Esophagus squamous epithelium (tissue), 5 donors: ENCODE results near the gene RAPH1. TPM values are rescaled to one million over a fixed set of nuclear protein-coding genes. Genes with fewer than 3 reads are reported as not detected.

Experiments
- DNase-seq: peaks from one replicate; lab custom pipeline; 2025; lab: John Stamatoyannopoulos, UW
- H3K27ac ChIP-seq, 4 donors: fragments of 200-600 bp; sonication (generic); one replicate each; pipeline ENCODE4 v1.5.1; 2016 to 2019; ENCODE audit warnings: mild to moderate bottlenecking in 1 of 4
- H3K27me3 ChIP-seq, 4 donors: fragments of 200-600 bp; sonication (generic); 1 replicate in 3 of 4; 2 replicates in 1 of 4; pipeline versions ENCODE4 v1.5.1 to v1.6.0; 2017 to 2021; ENCODE audit warnings: antibody characterized with exemption in 1 of 4
- H3K36me3 ChIP-seq, 3 donors: fragments of 200-600 bp; sonication (generic); one replicate each; pipeline ENCODE4 v1.5.1; 2016 to 2019
- H3K4me1 ChIP-seq, 3 donors: fragments of 200-600 bp; sonication (generic); one replicate each; pipeline ENCODE4 v1.5.1; 2017 to 2019
- H3K4me3 ChIP-seq, 4 donors: fragments of 200-600 bp; sonication (generic); 1 replicate in 3 of 4; 2 replicates in 1 of 4; pipeline ENCODE4 v1.5.1; 2016 to 2019; ENCODE audit warnings: mild to moderate bottlenecking in 2 of 4, moderate library complexity in 1 of 4
- H3K9me3 ChIP-seq, 3 donors: fragments of 200-600 bp; sonication (generic); one replicate each; pipeline ENCODE4 v1.5.1; 2016 to 2019
- POLR2A ChIP-seq, 4 donors: fragments of 450-650 bp; IDR thresholded peaks; one replicate each; pipeline ENCODE4 v1.6.1; 2017; ENCODE audit warnings: antibody characterized with exemption in 4 of 4, mild to moderate bottlenecking in 4 of 4, moderate library complexity in 3 of 4
- WGBS, 2 donors: methylation state at CpG; one replicate each; pipeline ENCODE4 v1.1.5; 2018; 5-methylcytosine and 5-hydroxymethylcytosine counted together
- intact Hi-C: fragments of 100-400 bp; cut with DNase I; formaldehyde crosslinking; loops from one replicate; pipeline ENCODE4 v1.15.0; 2022
- total RNA-seq, 4 donors: library from RNA; depleted of rRNA; stranded (reverse); fragments of >200 nt; gene quantifications; one replicate each; pipeline ENCODE4 v1.1.0, GENCODE V29; 2016
- TF ChIP-seq, protein P1 (sequence below), 6 experiments: fragments of 450-650 bp in 4 of 6; fragments of 200-600 bp in 2 of 6; sonication (generic) in 2 of 6; IDR thresholded peaks; one replicate each; pipeline ENCODE4 v1.5.1; 2016 to 2019; ENCODE audit warnings: antibody characterized with exemption in 6 of 6, mild to moderate bottlenecking in 4 of 6, moderate library complexity in 4 of 6
- donor health status: DM: yes; HTN: yes; CAD: no.

RAPH1 gene
- total RNA-seq, 4 donors from 2014 or later: 10.6 to 105 (median 26.0) TPM

DNA sequence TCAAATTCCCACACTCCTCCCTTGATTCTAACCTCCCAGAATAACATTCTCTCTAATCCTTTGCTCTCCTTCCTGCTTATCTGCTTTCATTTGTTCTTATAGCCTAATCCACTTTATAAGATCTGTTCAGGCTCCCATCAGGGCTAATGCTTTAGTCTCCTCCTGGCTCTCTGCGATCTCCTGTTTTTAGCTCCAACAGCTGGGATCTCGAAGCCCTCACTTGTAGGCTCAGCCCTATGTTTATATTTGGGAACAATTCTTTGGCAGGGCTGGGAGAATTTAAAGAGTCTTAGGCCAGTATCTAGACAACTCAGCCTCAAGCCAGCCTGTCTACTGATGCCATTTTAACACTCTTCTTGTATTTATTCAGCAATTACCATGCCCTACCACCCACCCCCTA is 27.2 kb upstream of the RAPH1 start:
- H3K36me3 ChIP-seq: no peaks in the 10 kb centered on the region
- intact Hi-C loops: no loop called here
- DNase-seq: no peak
- H3K27me3 ChIP-seq: no peaks in the 10 kb centered on the region
- no peaks in the 10 kb centered on the region for H3K9me3 ChIP-seq
- peaks cover 0 to 10% (median 0%) of the 10 kb centered on the region in 3 donors for H3K4me1 ChIP-seq
- H3K27ac ChIP-seq: peak overlapping the region in 2 of 4 donors; percentile 33 to 38
- no peak overlapping the region for H3K4me3 ChIP-seq
- TF ChIP-seq, protein P1, sequence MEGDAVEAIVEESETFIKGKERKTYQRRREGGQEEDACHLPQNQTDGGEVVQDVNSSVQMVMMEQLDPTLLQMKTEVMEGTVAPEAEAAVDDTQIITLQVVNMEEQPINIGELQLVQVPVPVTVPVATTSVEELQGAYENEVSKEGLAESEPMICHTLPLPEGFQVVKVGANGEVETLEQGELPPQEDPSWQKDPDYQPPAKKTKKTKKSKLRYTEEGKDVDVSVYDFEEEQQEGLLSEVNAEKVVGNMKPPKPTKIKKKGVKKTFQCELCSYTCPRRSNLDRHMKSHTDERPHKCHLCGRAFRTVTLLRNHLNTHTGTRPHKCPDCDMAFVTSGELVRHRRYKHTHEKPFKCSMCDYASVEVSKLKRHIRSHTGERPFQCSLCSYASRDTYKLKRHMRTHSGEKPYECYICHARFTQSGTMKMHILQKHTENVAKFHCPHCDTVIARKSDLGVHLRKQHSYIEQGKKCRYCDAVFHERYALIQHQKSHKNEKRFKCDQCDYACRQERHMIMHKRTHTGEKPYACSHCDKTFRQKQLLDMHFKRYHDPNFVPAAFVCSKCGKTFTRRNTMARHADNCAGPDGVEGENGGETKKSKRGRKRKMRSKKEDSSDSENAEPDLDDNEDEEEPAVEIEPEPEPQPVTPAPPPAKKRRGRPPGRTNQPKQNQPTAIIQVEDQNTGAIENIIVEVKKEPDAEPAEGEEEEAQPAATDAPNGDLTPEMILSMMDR (IDR thresholded peaks at IDR 0.05): no peak
- TF ChIP-seq POLR2A (IDR thresholded peaks at IDR 0.05): no peak
- WGBS, 2 donors: 65 to 71% methylated on average over 2 of the region's 2 CpGs

DNA sequence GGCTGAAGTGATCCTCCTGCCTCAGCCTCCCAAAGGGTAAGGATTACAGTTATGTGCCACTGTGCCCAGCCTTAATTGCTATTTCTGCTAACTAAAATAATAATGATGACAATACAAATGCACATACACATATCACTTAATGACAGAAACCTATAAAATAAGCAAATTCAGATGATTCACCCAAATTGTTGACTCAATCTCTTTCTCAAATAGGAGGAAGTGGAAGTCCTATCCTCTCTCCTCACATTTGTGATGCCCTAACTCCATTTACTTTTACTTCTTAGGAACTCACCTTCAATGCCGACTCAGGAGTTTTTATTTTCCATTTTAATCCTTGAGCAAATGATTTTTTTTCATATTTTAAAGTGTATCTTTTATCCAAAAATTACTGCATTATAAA is 24.5 kb upstream of the RAPH1 start:
- Histone ChIP-seq H3K27me3 (no peaks in the 10 kb centered on the region), H3K36me3 (no peaks in the 10 kb centered on the region), H3K27ac (no peak overlapping the region), H3K4me3 (no peak overlapping the region), H3K4me1 (peaks cover 0 to 10% (median 0%) of the 10 kb centered on the region in 3 donors), H3K9me3 (no peaks in the 10 kb centered on the region)
- TF ChIP-seq POLR2A (IDR thresholded peaks at IDR 0.05): no peak
- TF ChIP-seq, protein P1 (IDR thresholded peaks at IDR 0.05): no peak
- no peak for DNase-seq
- intact Hi-C loops: no loop called here
- WGBS, 2 donors: 32 to 96% methylated on average over 1 of the region's 1 CpG

DNA sequence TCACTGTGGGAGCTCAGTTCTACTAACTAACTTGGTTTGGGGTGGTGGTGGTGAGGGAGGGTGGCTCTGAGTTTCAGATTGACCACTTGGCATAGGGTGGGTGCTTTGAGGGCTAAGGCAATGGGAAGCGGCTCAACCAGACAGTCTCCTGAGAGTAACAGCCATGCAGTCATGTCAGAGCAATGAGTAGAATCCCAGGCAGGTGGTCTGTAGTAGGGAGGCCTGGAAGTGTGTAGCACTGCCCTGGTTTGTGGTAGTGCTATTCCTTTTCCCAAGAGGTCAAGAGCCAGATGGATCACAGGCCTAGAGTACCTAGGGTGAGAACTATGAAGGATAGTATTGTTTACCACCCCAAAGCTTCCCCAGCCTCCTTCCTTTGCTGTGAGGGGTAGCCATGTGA is 18.7 kb upstream of the RAPH1 start:
- no peak overlapping the region for H3K4me3 ChIP-seq
- H3K4me1 ChIP-seq: no peaks in the 10 kb centered on the region
- no peaks in the 10 kb centered on the region for H3K27me3 ChIP-seq
- intact Hi-C loops: no loop called here
- H3K27ac ChIP-seq: no peak overlapping the region
- 85% methylated on average over 1 of the region's 1 CpG for WGBS, 2 donors
- H3K36me3 ChIP-seq: no peaks in the 10 kb centered on the region
- no peaks in the 10 kb centered on the region for H3K9me3 ChIP-seq
- TF ChIP-seq POLR2A (IDR thresholded peaks at IDR 0.05): no peak
- DNase-seq: no peak

DNA sequence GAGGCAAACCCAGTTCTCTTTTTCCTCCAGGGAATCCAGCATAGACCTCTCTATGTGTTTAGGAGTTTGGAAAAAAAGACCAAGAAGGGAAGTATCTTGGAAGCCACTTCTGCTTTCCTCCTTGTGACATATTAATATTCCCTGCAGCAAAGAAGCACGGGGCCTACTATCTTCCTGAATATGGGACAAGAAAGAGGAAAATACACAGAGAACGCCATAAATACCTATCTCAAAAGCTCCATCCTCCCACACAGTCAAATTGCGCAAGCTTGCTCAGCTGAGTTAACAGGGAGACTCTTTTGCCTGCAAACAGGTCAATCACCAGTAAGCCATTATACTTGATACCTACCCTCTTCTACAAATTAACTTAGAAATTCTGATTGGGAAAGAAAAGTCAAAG is 16.7 kb upstream of the RAPH1 start:
- Histone ChIP-seq H3K4me3 (no peak overlapping the region), H3K27me3 (no peaks in the 10 kb centered on the region), H3K9me3 (no peaks in the 10 kb centered on the region), H3K36me3 (no peaks in the 10 kb centered on the region), H3K4me1 (no peaks in the 10 kb centered on the region), H3K27ac (no peak overlapping the region)
- WGBS, 2 donors: 45 to 51% methylated on average over 3 of the region's 3 CpGs
- DNase-seq: no peak
- TF ChIP-seq, protein P1 (IDR thresholded peaks at IDR 0.05): no peak
- TF ChIP-seq POLR2A (IDR thresholded peaks at IDR 0.05): no peak
- intact Hi-C loops: no loop called here

DNA sequence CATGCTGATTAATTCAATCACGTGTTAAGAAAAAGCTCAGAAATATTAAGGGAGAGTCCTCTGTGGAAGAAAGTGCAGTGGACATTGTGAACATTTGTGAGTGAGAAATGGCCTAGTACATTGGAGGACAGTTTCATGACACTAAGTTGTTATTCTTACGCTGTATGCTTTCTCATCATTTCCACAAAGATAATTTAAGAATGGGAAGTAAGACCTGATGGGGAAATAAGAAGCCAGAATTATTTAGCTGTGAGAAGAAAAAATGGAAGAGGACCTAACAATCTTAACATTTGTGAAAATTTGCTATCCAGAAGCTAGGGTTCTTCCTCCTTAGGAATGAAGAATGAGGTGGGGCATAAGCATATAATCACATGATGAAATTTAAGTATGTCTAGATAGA is 15.2 kb upstream of the RAPH1 start:
- H3K4me3 ChIP-seq: no peak overlapping the region
- no peaks in the 10 kb centered on the region for H3K27me3 ChIP-seq
- 72 to 78% methylated on average over 2 of the region's 2 CpGs for WGBS, 2 donors
- no peaks in the 10 kb centered on the region for H3K36me3 ChIP-seq
- peak overlapping the region in 1 of 4 donors; percentile 37 for H3K27ac ChIP-seq
- H3K4me1 ChIP-seq: no peaks in the 10 kb centered on the region
- DNase-seq: no peak
- no peaks in the 10 kb centered on the region for H3K9me3 ChIP-seq
- intact Hi-C loops: no loop called here
- no peak for TF ChIP-seq POLR2A (IDR thresholded peaks at IDR 0.05)
- TF ChIP-seq, protein P1 (IDR thresholded peaks at IDR 0.05): no peak

DNA sequence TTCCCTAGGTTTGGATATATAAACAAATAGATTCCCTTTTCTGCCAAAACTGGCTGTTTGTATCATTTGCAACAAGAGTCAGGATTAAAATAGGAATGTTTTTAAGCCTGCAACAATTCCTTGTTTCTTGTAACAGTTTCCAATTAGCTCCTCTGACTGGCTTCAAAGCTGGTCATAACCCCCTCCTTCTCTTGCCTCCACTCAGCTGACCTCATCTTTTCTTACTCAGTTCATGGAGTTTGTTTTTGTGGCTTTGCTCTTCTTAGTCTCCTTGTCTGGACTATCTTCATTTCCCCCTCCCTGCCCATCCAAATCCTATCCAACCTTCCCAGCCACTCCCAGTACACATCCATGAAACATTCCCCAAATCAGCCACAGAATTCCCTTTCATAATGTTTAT is 14.3 kb upstream of the RAPH1 start:
- H3K27ac ChIP-seq: peak overlapping the region in 1 of 4 donors; percentile 37
- TF ChIP-seq POLR2A (IDR thresholded peaks at IDR 0.05): no peak
- TF ChIP-seq, protein P1 (IDR thresholded peaks at IDR 0.05): no peak
- intact Hi-C loops: no loop called here

More for the DNA sequence above, 14.3 kb upstream of the RAPH1 start:
- no peak for DNase-seq
- Histone ChIP-seq H3K9me3 (no peaks in the 10 kb centered on the region), H3K4me1 (no peaks in the 10 kb centered on the region), H3K4me3 (no peak overlapping the region), H3K27me3 (no peaks in the 10 kb centered on the region), H3K36me3 (no peaks in the 10 kb centered on the region)
